GM23338 (cell line): Measurements from ENCODE around the gene MYO5B. TPM values are rescaled to one million over a fixed set of nuclear protein-coding genes. Genes with fewer than 3 reads are reported as not detected.

Experiments used
- ATAC-seq: fragments of 200-7000 bp; cut with Tn5 transposase; 3 replicates; pipeline ENCODE4 v1.9.1; 2020
- DNase-seq: peaks from one replicate; pipeline ENCODE4 v3.0.0-alpha.2; 2015; ENCODE audit warnings: low spot score
- H2AFZ ChIP-seq: fragments of 200-600 bp; sonication (generic); 2 replicates; pipeline ENCODE4 v1.8.0; 2016; ENCODE audit warnings: antibody characterized with exemption, mild to moderate bottlenecking, moderate library complexity
- H3F3A ChIP-seq: fragments of 200-600 bp; sonication (generic); replicated peaks from 2 replicates; pipeline ENCODE4 v1.8.0; 2017; ENCODE audit warnings: antibody characterized with exemption, mixed run types, low read depth
- H3K27ac ChIP-seq: fragments of 200-600 bp; sonication (generic); 2 replicates; pipeline ENCODE4 v1.6.1; 2016; ENCODE audit warnings: low read depth
- H3K27me3 ChIP-seq: fragments of 200-600 bp; sonication (generic); 2 replicates; pipeline ENCODE4 v1.8.0; 2016; ENCODE audit warnings: mild to moderate bottlenecking, mixed run types, moderate library complexity; ENCODE audit not compliant: insufficient read depth
- H3K36me3 ChIP-seq: fragments of 200-600 bp; sonication (generic); 2 replicates; pipeline ENCODE4 v1.8.0; 2016; ENCODE audit warnings: mild to moderate bottlenecking; ENCODE audit not compliant: insufficient read depth
- H3K4me1 ChIP-seq: fragments of 200-600 bp; sonication (generic); 2 replicates; pipeline ENCODE4 v1.8.0; 2016; ENCODE audit warnings: mild to moderate bottlenecking, moderate library complexity; ENCODE audit not compliant: insufficient read depth
- H3K4me2 ChIP-seq: fragments of 200-600 bp; sonication (generic); 2 replicates; pipeline ENCODE4 v1.7.1; 2017; ENCODE audit warnings: mixed run types
- H3K4me3 ChIP-seq: fragments of 200-600 bp; sonication (generic); 2 replicates; pipeline ENCODE4 v1.6.1; 2016; ENCODE audit warnings: mixed run types
- H3K79me2 ChIP-seq: fragments of 200-600 bp; sonication (generic); replicated peaks from 2 replicates; pipeline ENCODE4 v1.8.0; 2017; ENCODE audit warnings: mild to moderate bottlenecking; ENCODE audit not compliant: insufficient read depth
- H3K9me2 ChIP-seq: fragments of 200-600 bp; sonication (generic); 2 replicates; pipeline ENCODE4 v1.8.0; 2017; ENCODE audit not compliant: insufficient read depth
- H4K20me1 ChIP-seq: fragments of 200-600 bp; sonication (generic); replicated peaks from 2 replicates; pipeline ENCODE4 v1.8.0; 2017; ENCODE audit warnings: mild to moderate bottlenecking; ENCODE audit not compliant: insufficient read depth
- H3K27ac Mint-ChIP-seq: 2 replicates; pipeline ENCODE4 v1.8.0; 2020; ENCODE audit warnings: inconsistent platforms, mild to moderate bottlenecking, moderate library complexity, mixed read lengths
- H3K27me3 Mint-ChIP-seq: 3 replicates; pipeline ENCODE4 v1.8.0; 2022; ENCODE audit warnings: low read depth, mild to moderate bottlenecking, moderate library complexity, mixed read lengths, inconsistent platforms; ENCODE audit not compliant: insufficient read depth, poor library complexity
- H3K36me3 Mint-ChIP-seq: 3 replicates; pipeline ENCODE4 v1.8.0; 2021; ENCODE audit warnings: low read depth, mild to moderate bottlenecking, inconsistent platforms, moderate library complexity, mixed read lengths
- H3K4me1 Mint-ChIP-seq: 3 replicates; pipeline ENCODE4 v1.8.0; 2020; ENCODE audit warnings: mild to moderate bottlenecking, inconsistent platforms, mixed read lengths
- H3K4me3 Mint-ChIP-seq: 3 replicates; pipeline ENCODE4 v1.8.0; 2021; ENCODE audit warnings: moderate library complexity, mild to moderate bottlenecking, inconsistent platforms, mixed read lengths
- H3K9me3 Mint-ChIP-seq: 3 replicates; pipeline ENCODE4 v1.8.0; 2020; ENCODE audit warnings: moderate library complexity, mild to moderate bottlenecking, inconsistent platforms, mixed read lengths
- CREB1 ChIP-seq: fragments of 250-450 bp; sonication (Bioruptor Pico); IDR thresholded peaks from 2 replicates; pipeline ENCODE4 v1.5.0; 2020; ENCODE audit warnings: low read depth, mild to moderate bottlenecking, moderate library complexity
- EZH2 ChIP-seq: fragments of 200-600 bp; sonication (generic); IDR thresholded peaks from one replicate; pipeline ENCODE4 v1.8.0; 2017; ENCODE audit warnings: antibody characterized with exemption, mild to moderate bottlenecking, low read depth; ENCODE audit not compliant: unreplicated experiment
- EZH2phosphoT487 ChIP-seq: fragments of 200-600 bp; sonication (generic); IDR thresholded peaks from one replicate; pipeline ENCODE4 v1.8.1; 2018; ENCODE audit warnings: antibody characterized with exemption; ENCODE audit not compliant: unreplicated experiment
- JUNB ChIP-seq: IDR thresholded peaks from one replicate; pipeline ENCODE4 v1.6.1; 2016; ENCODE audit warnings: antibody characterized with exemption; ENCODE audit not compliant: unreplicated experiment
- NANOG ChIP-seq: IDR thresholded peaks from 2 replicates; pipeline ENCODE4 v1.6.1; 2016; ENCODE audit warnings: antibody characterized with exemption, borderline replicate concordance
- POLR2AphosphoS5 ChIP-seq: IDR thresholded peaks from 2 replicates; pipeline ENCODE4 v1.6.1; 2016; ENCODE audit warnings: antibody characterized with exemption, low read depth
- STAT1 ChIP-seq: IDR thresholded peaks from one replicate; pipeline ENCODE4 v1.6.1; 2016; ENCODE audit warnings: antibody characterized with exemption; ENCODE audit not compliant: unreplicated experiment
- ZNF114 ChIP-seq: fragments of 250-450 bp; sonication (Bioruptor Pico); IDR thresholded peaks from 2 replicates; pipeline ENCODE4 v1.5.0; 2020; ENCODE audit warnings: mild to moderate bottlenecking, moderate library complexity
- ZNF331 ChIP-seq: fragments of 250-450 bp; sonication (Bioruptor Pico); IDR thresholded peaks from 2 replicates; pipeline ENCODE4 v1.5.0; 2020; ENCODE audit warnings: low read depth, mild to moderate bottlenecking, moderate library complexity
- polyA plus RNA-seq: library from polyadenylated mRNA; unstranded; fragments of >200 nt; fragmentation: Nextera tagmentation; extraction: Ambion mirVana; gene quantifications from 2 replicates; pipeline ENCODE4 v1.2.1, GENCODE V29; 2016
- total RNA-seq: library from RNA; depleted of rRNA; stranded (reverse); fragments of >200 nt; shearing (Covaris generic); gene quantifications from 2 replicates; pipeline ENCODE4 v1.2.3, GENCODE V29; 2014
- TF ChIP-seq, protein P1 (sequence below): IDR thresholded peaks from one replicate; pipeline ENCODE4 v1.6.1; 2018; ENCODE audit warnings: antibody characterized with exemption; ENCODE audit not compliant: unreplicated experiment
- TF ChIP-seq, protein P2 (sequence below): IDR thresholded peaks from 2 replicates; pipeline ENCODE4 v1.6.1; 2016; ENCODE audit warnings: antibody characterized with exemption
- TF ChIP-seq, protein P3 (sequence below): fragments of 250-450 bp; sonication (Bioruptor Pico); IDR thresholded peaks from 2 replicates; pipeline ENCODE4 v1.5.0; 2020; ENCODE audit warnings: mild to moderate bottlenecking, moderate library complexity
- TF ChIP-seq, protein P4 (sequence below), 2 experiments: fragments of 200-600 bp in 1 of 2; sonication (generic) in 1 of 2; conservative IDR thresholded peaks; 2 replicates each; pipeline versions ENCODE4 v1.5.1 to v1.6.1; 2016 to 2017; ENCODE audit warnings: antibody characterized with exemption in 2 of 2, low read depth in 2 of 2, mild to moderate bottlenecking in 2 of 2, moderate library complexity in 1 of 2

The MYO5B gene
- total and polyA plus RNA-seq, 2 experiments from 2014 or later = 3.2 to 19.1 TPM

DNA sequence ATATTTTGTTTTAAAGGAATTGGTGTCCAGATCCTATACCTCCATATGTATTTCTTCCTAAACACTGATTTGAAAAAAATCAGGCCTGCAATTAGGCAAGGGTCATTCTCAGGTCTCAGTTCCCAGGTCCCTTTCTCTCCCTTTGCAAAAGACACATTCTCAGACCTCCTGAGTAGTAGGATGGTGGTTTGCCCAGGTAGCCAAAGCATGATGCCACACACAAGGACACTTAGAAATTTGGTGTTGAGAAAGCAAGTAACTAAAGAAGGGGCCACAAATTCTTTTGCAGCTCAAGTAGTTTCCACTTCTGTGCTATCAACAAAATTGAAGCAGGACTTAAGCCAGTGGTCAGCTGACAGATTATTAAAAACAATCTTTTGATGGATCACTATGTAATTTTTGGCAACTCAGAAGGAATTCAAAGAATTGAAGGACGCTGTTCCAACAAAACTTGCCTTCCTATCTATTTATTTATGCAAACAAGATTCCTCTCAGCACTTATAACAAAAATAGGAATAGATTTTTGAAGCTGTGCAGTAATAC is 6.6 kb upstream of the MYO5B start:
- H3K9me3 Mint-ChIP-seq = peaks cover 4% of the 10 kb centered on the region; the same call in 1 of the 3 replicates
- no peak overlapping the region for H3K27ac Mint-ChIP-seq
- H3K4me2 ChIP-seq = no peak overlapping the region
- no peak for TF ChIP-seq ZNF331 (CRISPR knock-in tag)
- TF ChIP-seq, protein P1, sequence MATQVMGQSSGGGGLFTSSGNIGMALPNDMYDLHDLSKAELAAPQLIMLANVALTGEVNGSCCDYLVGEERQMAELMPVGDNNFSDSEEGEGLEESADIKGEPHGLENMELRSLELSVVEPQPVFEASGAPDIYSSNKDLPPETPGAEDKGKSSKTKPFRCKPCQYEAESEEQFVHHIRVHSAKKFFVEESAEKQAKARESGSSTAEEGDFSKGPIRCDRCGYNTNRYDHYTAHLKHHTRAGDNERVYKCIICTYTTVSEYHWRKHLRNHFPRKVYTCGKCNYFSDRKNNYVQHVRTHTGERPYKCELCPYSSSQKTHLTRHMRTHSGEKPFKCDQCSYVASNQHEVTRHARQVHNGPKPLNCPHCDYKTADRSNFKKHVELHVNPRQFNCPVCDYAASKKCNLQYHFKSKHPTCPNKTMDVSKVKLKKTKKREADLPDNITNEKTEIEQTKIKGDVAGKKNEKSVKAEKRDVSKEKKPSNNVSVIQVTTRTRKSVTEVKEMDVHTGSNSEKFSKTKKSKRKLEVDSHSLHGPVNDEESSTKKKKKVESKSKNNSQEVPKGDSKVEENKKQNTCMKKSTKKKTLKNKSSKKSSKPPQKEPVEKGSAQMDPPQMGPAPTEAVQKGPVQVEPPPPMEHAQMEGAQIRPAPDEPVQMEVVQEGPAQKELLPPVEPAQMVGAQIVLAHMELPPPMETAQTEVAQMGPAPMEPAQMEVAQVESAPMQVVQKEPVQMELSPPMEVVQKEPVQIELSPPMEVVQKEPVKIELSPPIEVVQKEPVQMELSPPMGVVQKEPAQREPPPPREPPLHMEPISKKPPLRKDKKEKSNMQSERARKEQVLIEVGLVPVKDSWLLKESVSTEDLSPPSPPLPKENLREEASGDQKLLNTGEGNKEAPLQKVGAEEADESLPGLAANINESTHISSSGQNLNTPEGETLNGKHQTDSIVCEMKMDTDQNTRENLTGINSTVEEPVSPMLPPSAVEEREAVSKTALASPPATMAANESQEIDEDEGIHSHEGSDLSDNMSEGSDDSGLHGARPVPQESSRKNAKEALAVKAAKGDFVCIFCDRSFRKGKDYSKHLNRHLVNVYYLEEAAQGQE = no peak
- TF ChIP-seq POLR2AphosphoS5 = no peak
- TF ChIP-seq, protein P2, sequence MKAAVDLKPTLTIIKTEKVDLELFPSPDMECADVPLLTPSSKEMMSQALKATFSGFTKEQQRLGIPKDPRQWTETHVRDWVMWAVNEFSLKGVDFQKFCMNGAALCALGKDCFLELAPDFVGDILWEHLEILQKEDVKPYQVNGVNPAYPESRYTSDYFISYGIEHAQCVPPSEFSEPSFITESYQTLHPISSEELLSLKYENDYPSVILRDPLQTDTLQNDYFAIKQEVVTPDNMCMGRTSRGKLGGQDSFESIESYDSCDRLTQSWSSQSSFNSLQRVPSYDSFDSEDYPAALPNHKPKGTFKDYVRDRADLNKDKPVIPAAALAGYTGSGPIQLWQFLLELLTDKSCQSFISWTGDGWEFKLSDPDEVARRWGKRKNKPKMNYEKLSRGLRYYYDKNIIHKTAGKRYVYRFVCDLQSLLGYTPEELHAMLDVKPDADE = no peak
- TF ChIP-seq EZH2phosphoT487 = no peak
- no peak for TF ChIP-seq CREB1 (CRISPR knock-in tag)
- TF ChIP-seq, protein P3, sequence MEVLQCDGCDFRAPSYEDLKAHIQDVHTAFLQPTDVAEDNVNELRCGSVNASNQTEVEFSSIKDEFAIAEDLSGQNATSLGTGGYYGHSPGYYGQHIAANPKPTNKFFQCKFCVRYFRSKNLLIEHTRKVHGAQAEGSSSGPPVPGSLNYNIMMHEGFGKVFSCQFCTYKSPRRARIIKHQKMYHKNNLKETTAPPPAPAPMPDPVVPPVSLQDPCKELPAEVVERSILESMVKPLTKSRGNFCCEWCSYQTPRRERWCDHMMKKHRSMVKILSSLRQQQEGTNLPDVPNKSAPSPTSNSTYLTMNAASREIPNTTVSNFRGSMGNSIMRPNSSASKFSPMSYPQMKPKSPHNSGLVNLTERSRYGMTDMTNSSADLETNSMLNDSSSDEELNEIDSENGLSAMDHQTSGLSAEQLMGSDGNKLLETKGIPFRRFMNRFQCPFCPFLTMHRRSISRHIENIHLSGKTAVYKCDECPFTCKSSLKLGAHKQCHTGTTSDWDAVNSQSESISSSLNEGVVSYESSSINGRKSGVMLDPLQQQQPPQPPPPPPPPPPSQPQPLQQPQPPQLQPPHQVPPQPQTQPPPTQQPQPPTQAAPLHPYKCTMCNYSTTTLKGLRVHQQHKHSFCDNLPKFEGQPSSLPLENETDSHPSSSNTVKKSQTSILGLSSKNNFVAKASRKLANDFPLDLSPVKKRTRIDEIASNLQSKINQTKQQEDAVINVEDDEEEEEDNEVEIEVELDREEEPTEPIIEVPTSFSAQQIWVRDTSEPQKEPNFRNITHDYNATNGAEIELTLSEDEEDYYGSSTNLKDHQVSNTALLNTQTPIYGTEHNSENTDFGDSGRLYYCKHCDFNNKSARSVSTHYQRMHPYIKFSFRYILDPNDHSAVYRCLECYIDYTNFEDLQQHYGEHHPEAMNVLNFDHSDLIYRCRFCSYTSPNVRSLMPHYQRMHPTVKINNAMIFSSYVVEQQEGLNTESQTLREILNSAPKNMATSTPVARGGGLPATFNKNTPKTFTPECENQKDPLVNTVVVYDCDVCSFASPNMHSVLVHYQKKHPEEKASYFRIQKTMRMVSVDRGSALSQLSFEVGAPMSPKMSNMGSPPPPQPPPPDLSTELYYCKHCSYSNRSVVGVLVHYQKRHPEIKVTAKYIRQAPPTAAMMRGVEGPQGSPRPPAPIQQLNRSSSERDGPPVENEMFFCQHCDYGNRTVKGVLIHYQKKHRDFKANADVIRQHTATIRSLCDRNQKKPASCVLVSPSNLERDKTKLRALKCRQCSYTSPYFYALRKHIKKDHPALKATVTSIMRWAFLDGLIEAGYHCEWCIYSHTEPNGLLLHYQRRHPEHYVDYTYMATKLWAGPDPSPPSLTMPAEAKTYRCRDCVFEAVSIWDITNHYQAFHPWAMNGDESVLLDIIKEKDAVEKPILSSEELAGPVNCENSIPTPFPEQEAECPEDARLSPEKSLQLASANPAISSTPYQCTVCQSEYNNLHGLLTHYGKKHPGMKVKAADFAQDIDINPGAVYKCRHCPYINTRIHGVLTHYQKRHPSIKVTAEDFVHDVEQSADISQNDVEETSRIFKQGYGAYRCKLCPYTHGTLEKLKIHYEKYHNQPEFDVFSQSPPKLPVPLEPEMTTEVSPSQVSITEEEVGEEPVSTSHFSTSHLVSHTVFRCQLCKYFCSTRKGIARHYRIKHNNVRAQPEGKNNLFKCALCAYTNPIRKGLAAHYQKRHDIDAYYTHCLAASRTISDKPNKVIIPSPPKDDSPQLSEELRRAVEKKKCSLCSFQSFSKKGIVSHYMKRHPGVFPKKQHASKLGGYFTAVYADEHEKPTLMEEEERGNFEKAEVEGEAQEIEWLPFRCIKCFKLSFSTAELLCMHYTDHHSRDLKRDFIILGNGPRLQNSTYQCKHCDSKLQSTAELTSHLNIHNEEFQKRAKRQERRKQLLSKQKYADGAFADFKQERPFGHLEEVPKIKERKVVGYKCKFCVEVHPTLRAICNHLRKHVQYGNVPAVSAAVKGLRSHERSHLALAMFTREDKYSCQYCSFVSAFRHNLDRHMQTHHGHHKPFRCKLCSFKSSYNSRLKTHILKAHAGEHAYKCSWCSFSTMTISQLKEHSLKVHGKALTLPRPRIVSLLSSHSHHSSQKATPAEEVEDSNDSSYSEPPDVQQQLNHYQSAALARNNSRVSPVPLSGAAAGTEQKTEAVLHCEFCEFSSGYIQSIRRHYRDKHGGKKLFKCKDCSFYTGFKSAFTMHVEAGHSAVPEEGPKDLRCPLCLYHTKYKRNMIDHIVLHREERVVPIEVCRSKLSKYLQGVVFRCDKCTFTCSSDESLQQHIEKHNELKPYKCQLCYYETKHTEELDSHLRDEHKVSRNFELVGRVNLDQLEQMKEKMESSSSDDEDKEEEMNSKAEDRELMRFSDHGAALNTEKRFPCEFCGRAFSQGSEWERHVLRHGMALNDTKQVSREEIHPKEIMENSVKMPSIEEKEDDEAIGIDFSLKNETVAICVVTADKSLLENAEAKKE (CRISPR knock-in tag) = no peak
- TF ChIP-seq STAT1 = no peak
- TF ChIP-seq ZNF114 (CRISPR knock-in tag) = no peak
- no peak for TF ChIP-seq NANOG
- no peak for TF ChIP-seq EZH2
- TF ChIP-seq JUNB = no peak
- TF ChIP-seq, protein P4, sequence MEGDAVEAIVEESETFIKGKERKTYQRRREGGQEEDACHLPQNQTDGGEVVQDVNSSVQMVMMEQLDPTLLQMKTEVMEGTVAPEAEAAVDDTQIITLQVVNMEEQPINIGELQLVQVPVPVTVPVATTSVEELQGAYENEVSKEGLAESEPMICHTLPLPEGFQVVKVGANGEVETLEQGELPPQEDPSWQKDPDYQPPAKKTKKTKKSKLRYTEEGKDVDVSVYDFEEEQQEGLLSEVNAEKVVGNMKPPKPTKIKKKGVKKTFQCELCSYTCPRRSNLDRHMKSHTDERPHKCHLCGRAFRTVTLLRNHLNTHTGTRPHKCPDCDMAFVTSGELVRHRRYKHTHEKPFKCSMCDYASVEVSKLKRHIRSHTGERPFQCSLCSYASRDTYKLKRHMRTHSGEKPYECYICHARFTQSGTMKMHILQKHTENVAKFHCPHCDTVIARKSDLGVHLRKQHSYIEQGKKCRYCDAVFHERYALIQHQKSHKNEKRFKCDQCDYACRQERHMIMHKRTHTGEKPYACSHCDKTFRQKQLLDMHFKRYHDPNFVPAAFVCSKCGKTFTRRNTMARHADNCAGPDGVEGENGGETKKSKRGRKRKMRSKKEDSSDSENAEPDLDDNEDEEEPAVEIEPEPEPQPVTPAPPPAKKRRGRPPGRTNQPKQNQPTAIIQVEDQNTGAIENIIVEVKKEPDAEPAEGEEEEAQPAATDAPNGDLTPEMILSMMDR (conservative IDR thresholded peaks at IDR 0.05; ENCODE audit: low read depth in 2 of 2) = no peak
- ATAC-seq (no peak), DNase-seq (no peak)
- H3F3A ChIP-seq = no peaks in the 10 kb centered on the region
- H3K36me3 Mint-ChIP-seq = no peaks in the 10 kb centered on the region
- no peaks in the 10 kb centered on the region for H3K36me3 ChIP-seq
- no peaks in the 10 kb centered on the region for H3K9me2 ChIP-seq
- H3K4me3 ChIP-seq = no peak overlapping the region
- no peaks in the 10 kb centered on the region for H4K20me1 ChIP-seq
- H2AFZ ChIP-seq = no peak overlapping the region
- peaks cover 12% of the 10 kb centered on the region for H3K4me1 Mint-ChIP-seq
- peaks cover 8% of the 10 kb centered on the region for H3K27me3 Mint-ChIP-seq
- H3K27ac ChIP-seq = no peak overlapping the region
- H3K4me1 ChIP-seq = peaks cover 6% of the 10 kb centered on the region; the same call in 1 of the 2 replicates
- H3K79me2 ChIP-seq = no peaks in the 10 kb centered on the region
- H3K27me3 ChIP-seq = peaks cover 18% of the 10 kb centered on the region
- H3K4me3 Mint-ChIP-seq = no peak overlapping the region
